ENCODE data around the gene MFAP4.

DNA sequence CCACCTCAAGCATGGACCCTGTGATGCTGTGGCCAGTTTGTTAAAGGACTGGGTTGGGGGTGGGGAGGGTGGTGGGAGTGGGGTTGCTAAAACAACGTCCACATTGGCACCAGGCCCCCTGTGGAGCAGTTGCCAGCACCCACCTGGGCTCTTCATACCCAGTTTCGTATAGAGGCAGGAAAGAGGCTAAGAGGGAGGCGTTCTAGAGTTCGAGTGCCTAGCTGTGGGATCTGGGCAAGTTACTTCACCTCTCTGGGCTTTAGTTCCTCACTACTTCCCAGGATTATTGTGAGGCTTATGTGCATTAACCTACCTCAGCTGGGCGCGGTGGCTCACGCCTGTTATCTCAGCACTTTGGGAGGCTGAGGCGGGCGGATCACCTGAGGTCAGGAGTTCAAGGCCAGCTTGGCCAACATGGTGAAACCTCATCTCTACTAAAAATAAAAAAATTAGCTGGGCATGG lies 1.4 kb downstream of the MFAP4 start:
- TF ChIP-seq POLR2AphosphoS5 (IDR thresholded peaks at IDR 0.05; ENCODE audit: borderline replicate concordance, low read depth, low read length) (no peak), EZH2 (IDR thresholded peaks at IDR 0.05) (no peak), FOXP2 (optimal IDR thresholded peaks at IDR 0.05; ENCODE audit: control extremely low read depth, extremely low read length, insufficient read depth) (no peak)
